HUES64 (cell line): Measurements from ENCODE around the gene MRS2. TPM values are rescaled to one million over a fixed set of nuclear protein-coding genes. Genes with fewer than 3 reads are reported as not detected.
"Not testable (repeated sequence)": the region's sequence is repeated elsewhere in the genome, so short reads cannot be mapped to it uniquely, and the experiment has no call there.

Experiments
- H3K27ac ChIP-seq: 2 replicates; pipeline ENCODE4 v1.7.0; 2013; ENCODE audit warnings: low read depth, low read length, inconsistent platforms
- H3K27me3 ChIP-seq: 2 replicates; pipeline ENCODE4 v1.6.1; 2013; ENCODE audit warnings: mild to moderate bottlenecking, low read length; ENCODE audit not compliant: insufficient read depth
- H3K36me3 ChIP-seq: 2 replicates; pipeline ENCODE4 v1.6.1; 2013; ENCODE audit warnings: mild to moderate bottlenecking, low read length; ENCODE audit not compliant: insufficient read depth
- H3K4me1 ChIP-seq: 2 replicates; pipeline ENCODE4 v1.6.1; 2013; ENCODE audit warnings: mild to moderate bottlenecking, low read length, moderate library complexity; ENCODE audit not compliant: insufficient read depth
- H3K4me3 ChIP-seq: 2 replicates; pipeline ENCODE4 v1.5.1; 2013; ENCODE audit warnings: mild to moderate bottlenecking, low read length, moderate library complexity
- H3K9ac ChIP-seq: 2 replicates; pipeline ENCODE4 v1.6.1; 2013; ENCODE audit warnings: mild to moderate bottlenecking, low read depth, low read length
- H3K9me3 ChIP-seq: 2 replicates; pipeline ENCODE4 v1.6.1; 2013; ENCODE audit warnings: low read depth, low read length; ENCODE audit not compliant: insufficient read depth
- WGBS: fragments of 150-250, 120-280 bp; methylation state at CpG from one replicate; pipeline ENCODE4 v1.1.7; 2013; ENCODE audit warnings: missing lambda C conversion rate; 5-methylcytosine and 5-hydroxymethylcytosine counted together
- polyA plus RNA-seq, 2 experiments: library from polyadenylated mRNA; stranded (reverse); fragments of 50-300 nt; gene quantifications; one replicate each; pipeline ENCODE4 v1.2.3, GENCODE V29; 2013

Gene MRS2
- 48.5 TPM for polyA plus RNA-seq (2013, experiment 1 of 2)
- polyA plus RNA-seq (2013, experiment 2 of 2), result 48.2 TPM

GRCh38 chr6:24402697-24403500 lies at the start of gene MRS2:
Gene MRS2, plus strand, starts transcription at chr6:24402936. Its CDS starts 111 bp downstream, at chr6:24403047.
- Histone ChIP-seq H3K27ac (peak within 1 kb of the TSS; percentile 95), H3K36me3 (peaks cover 35% of the 10 kb centered on the region), H3K4me1 (peaks cover 38% of the 10 kb centered on the region), H3K4me3 (peak within 1 kb of the TSS; percentile 85), H3K27me3 (no peaks in the 10 kb centered on the region), H3K9me3 (no peaks in the 10 kb centered on the region), H3K9ac (peak within 1 kb of the TSS; percentile 90)
- WGBS, result 1% methylated on average over 63 of the region's 63 CpGs

GRCh38 chr6:24353861-24354260 lies 48.9 kb upstream of the MRS2 start:
- Histone ChIP-seq H3K27ac (no peak overlapping the region), H3K4me1 (0 out of 2 replicates have a peak, but pooled peaks cover 4% of the 10 kb centered on the region), H3K27me3 (peaks cover 35% of the 10 kb centered on the region), H3K9me3 (no peaks in the 10 kb centered on the region), H3K9ac (no peak overlapping the region), H3K4me3 (no peak overlapping the region), H3K36me3 (no peaks in the 10 kb centered on the region)
- WGBS, result 93% methylated on average over 1 of the region's 1 CpG

- WGBS, result 88% methylated on average over 2 of the region's 4 CpGs
- no peak overlapping the region for H3K4me3 ChIP-seq
- no peak overlapping the region for H3K27ac ChIP-seq
- peaks cover 41% of the 10 kb centered on the region for H3K27me3 ChIP-seq
- H3K9me3 ChIP-seq, result no peaks in the 10 kb centered on the region
- H3K36me3 ChIP-seq, result no peaks in the 10 kb centered on the region
- H3K4me1 ChIP-seq, result 0 out of 2 replicates have a peak, but pooled peaks cover 7% of the 10 kb centered on the region
- no peak overlapping the region for H3K9ac ChIP-seq
These were observed 47.3 kb upstream of the MRS2 start for GRCh38 chr6:24355393-24355792.

GRCh38 chr6:24356310-24356973 lies 46.3 kb upstream of the MRS2 start:
- H3K27ac ChIP-seq, result no peak overlapping the region
- no peak overlapping the region for H3K4me3 ChIP-seq
- 83% methylated on average over 5 of the region's 5 CpGs for WGBS
- peaks cover 47% of the 10 kb centered on the region for H3K27me3 ChIP-seq
- H3K36me3 ChIP-seq, result no peaks in the 10 kb centered on the region
- no peaks in the 10 kb centered on the region for H3K9me3 ChIP-seq
- 0 out of 2 replicates have a peak, but pooled peaks cover 9% of the 10 kb centered on the region for H3K4me1 ChIP-seq
- H3K9ac ChIP-seq, result no peak overlapping the region

GRCh38 chr6:24357336-24358218 lies 45.2 kb upstream of the MRS2 start, which contains the start of gene DCDC2:
Gene DCDC2, minus strand, starts transcription at chr6:24358059. Its CDS starts 309 bp downstream, at chr6:24357750.
- H3K9me3 ChIP-seq, result no peaks in the 10 kb centered on the region
- 0 out of 2 replicates have a peak, but pooled peaks cover 9% of the 10 kb centered on the region for H3K4me1 ChIP-seq
- peaks cover 47% of the 10 kb centered on the region for H3K27me3 ChIP-seq
- H3K4me3 ChIP-seq, result peak within 1 kb of the TSS; percentile 60
- H3K27ac ChIP-seq, result no peak within 1 kb of the TSS
- H3K9ac ChIP-seq, result peak within 1 kb of the TSS; percentile 57
- no peaks in the 10 kb centered on the region for H3K36me3 ChIP-seq
- 56% methylated on average over 60 of the region's 61 CpGs for WGBS

GRCh38 chr6:24358219-24358821 lies 44.4 kb upstream of the MRS2 start:
- Histone ChIP-seq H3K9ac (no peak overlapping the region), H3K9me3 (no peaks in the 10 kb centered on the region), H3K27ac (no peak overlapping the region), H3K36me3 (no peaks in the 10 kb centered on the region), H3K4me1 (0 out of 2 replicates have a peak, but pooled peaks cover 9% of the 10 kb centered on the region), H3K4me3 (peak overlapping the region; percentile 60), H3K27me3 (peaks cover 47% of the 10 kb centered on the region)
- WGBS, result 82% methylated on average over 11 of the region's 12 CpGs

GRCh38 chr6:24359640-24360454 lies 42.9 kb upstream of the MRS2 start:
- peak overlapping the region; percentile 64 for H3K9ac ChIP-seq
- H3K4me3 ChIP-seq, result peak overlapping the region; percentile 61
- no peaks in the 10 kb centered on the region for H3K9me3 ChIP-seq
- no peaks in the 10 kb centered on the region for H3K36me3 ChIP-seq
- 8% methylated on average over 55 of the region's 55 CpGs for WGBS
- H3K4me1 ChIP-seq, result 0 out of 2 replicates have a peak, but pooled peaks cover 9% of the 10 kb centered on the region
- H3K27ac ChIP-seq, result no peak overlapping the region
- peaks cover 47% of the 10 kb centered on the region for H3K27me3 ChIP-seq

- not testable (repeated sequence) for H3K9ac ChIP-seq
- WGBS, result 90% methylated on average over 4 of the region's 5 CpGs
These were observed 40.4 kb upstream of the MRS2 start for GRCh38 chr6:24362363-24362762.

GRCh38 chr6:24365103-24365633 lies 37.6 kb upstream of the MRS2 start:
- H3K36me3 ChIP-seq, H3K9me3 ChIP-seq, H3K4me1 ChIP-seq, H3K27me3 ChIP-seq, H3K4me3 ChIP-seq, H3K27ac ChIP-seq, H3K9ac ChIP-seq: not testable (repeated sequence)
- 90% methylated on average over 7 of the region's 8 CpGs for WGBS

More at GRCh38 chr6:24362363-24362762, 40.4 kb upstream of the MRS2 start:
- H3K27ac ChIP-seq, H3K9me3 ChIP-seq, H3K4me3 ChIP-seq, H3K36me3 ChIP-seq, H3K4me1 ChIP-seq: not testable (repeated sequence)
- H3K27me3 ChIP-seq, result peaks cover 23% of the 10 kb centered on the region
